GM21529 (cell line): ENCODE measurements around the gene CSHL1.
"Not testable (repeated sequence)": the region's sequence is repeated elsewhere in the genome, so short reads cannot be mapped to it uniquely, and the experiment has no call there.

Experiments
- ATAC-seq: cut with Tn5 transposase; IDR thresholded peaks from one replicate; pipeline ENCODE4 v1.9.1; 2021; ENCODE audit not compliant: unreplicated experiment

CSHL1 gene

DNA sequence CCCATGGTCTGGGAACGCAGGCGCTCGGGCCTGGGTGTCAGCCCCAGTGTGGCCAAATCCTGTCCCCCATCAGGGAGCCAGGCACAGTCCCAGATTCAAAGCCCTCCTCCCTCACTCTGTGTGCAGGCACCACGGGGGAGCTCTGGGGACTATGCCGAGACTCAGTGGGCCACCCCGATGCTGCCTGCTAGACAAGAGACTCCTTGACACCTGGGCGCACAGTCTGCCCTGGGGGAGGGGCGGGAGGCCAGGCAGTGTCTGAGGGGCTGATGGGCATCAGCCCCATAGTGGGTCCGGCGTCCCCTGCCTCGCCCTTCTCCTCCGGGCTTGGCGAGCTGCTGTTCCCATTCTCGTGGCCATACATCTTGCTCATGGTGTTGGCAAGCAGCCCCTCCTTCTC lies 29.5 kb upstream of the CSHL1 start:
- ATAC-seq: no peak

- no peak for ATAC-seq
Observed at GRCh38 chr17:63939884-63940283, 28.8 kb upstream of the CSHL1 start.

- no peak for ATAC-seq
Observed at GRCh38 chr17:63939401-63939800, 28.3 kb upstream of the CSHL1 start.

DNA sequence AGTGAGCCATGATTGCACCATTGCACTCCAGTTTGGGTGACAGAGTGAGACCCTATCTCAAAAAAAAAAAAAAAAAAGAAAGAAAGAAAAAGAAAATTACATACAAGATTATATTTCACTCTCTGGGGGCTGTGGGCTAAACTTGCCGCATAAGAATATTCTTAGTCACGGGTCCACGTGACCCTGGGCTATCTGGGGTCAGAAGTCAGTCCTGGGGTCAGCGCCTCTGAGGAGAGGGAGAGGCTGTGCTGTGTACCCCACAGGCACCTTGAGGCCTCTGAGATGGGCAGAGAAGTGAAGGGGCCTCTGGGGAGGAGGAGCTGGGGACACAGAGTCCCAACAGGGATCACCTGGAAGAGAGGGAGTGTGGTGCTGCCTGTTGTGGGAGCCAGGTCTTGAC lies 26.9 kb upstream of the CSHL1 start:
- no peak for ATAC-seq

GRCh38 chr17:63937319-63937718 lies 26.3 kb upstream of the CSHL1 start:
- ATAC-seq: no peak

DNA sequence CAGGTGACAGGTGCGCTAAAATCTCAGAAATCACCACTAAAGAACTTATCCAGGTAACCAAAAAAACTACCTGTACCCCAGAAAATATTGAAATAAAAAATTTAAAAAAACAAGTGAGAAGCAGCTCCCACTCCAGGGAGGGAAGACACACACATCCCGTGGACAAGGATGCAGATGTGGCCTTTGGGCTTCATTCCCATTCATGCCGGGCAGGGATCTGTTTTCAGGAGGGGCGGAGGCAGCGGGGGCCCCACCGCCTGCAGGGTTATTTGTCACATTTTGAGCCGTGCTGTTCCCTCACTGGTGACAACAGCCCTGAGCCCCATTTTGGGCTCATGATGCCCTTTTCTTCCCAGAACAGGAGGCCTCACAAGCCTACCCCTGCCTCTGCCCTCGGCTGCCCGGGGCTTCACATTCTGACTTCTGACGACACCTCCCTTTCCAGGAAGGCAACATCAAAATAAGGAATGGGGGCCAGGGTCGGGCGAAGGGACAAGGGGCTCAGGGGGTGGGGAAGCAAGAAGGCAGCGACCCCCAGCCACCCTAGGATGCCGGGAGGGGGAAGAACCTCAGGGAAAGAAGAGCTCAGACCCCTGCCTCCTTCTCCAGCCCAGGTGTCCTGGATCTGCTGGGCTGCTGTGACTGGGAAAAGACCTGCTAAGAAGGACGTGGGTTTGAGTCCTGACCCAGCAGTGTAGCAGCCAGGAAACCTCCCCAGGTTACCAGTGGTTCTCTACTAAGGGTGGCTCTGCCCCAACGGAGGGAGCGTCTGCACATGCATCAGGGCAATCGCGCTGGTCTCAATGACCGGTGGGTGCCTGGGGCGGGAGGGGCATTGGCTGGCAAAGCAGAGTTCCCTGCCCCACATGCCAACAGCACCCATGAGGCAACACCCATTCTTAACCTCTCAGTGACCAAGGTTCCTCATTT lies 23.4 kb upstream of the CSHL1 start:
- no peak for ATAC-seq

GRCh38 chr17:63933598-63933997 lies 22.5 kb upstream of the CSHL1 start:
- no peak for ATAC-seq

DNA sequence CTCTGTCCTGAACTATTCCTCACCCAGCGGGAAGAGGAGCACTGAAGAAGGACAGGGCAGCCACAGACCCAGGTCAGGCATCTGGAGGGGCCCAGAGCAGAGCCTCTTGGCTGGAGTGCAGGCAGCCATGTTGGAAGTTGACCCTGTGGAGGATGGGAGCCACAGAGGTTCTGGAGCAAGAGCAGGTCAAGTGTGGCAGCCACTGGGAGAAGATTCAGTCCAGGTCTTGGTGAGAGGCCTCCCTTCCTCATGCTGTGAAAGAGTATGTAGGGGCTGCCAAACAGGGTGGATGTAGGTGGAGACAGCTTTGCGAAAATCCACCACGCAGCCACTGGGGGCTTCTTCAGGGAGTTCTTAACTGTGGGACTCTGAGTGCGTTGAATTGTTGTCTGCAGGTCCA lies 21.7 kb upstream of the CSHL1 start:
- ATAC-seq: peak; percentile 18

DNA sequence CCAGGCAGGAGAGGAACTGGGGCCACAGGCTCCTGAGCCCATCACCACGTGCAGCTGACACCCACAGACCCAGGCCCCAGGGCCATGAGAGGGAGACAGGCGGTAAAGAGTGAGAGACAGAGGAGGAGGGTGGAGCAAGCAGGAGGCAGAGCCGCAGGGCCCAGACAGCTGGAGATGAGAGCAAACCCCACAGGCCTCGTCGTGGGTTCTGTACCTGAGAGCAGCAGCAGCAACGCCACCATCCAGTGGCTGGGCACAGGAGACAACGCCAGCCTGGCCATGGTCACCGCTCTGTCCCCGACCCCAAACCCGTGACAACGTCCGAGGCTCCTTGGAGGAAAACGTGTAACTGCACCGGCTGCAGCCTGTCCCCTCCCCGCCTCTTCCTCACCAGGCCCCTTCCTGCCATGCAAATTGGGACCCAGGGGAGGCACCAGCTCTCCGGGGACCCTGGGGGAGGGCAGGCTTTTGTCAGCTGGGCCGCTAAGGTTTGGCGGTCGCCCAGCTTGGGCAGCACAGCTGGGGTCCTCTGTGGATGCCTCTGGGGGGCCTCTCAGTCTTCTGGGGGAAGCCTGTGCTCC lies 21.0 kb upstream of the CSHL1 start, which contains the start of gene CD79B:
TSS of gene CD79B (minus strand) at position 351 of the 581 bp plus-strand sequence. CDS start at position 281, 70 bp downstream.
- peak; percentile 70 for ATAC-seq

DNA sequence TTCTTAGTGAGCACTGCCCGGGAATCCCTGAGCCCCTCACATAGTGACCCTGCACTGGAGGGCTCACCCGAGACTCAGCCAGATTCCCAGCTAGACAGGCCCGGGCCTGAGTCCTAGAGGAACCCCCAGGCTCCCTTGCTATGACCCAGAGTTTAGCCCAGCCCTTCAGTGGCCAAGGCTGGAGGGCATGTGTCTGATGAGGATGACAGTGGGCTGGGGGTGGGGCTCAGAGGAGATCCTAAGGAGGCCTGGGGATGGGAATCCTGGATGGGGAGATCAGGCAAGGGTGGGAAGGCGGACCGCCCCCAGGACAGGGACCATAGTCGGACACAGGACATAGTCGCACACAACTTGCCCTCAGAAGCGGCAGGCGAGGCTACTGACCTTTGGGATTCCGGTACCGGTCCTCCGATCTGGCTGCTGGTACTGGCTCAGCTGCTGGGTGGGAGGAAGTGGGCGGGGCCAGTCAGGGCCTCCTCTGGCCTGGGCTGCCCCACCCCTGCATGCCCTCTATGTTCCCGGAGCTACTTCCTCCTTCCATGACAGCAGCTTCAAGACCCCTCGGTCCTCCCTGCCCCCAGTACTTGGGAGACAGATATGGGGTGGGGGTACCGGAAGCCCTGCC lies 20.0 kb upstream of the CSHL1 start:
- ATAC-seq: peak; percentile 48

DNA sequence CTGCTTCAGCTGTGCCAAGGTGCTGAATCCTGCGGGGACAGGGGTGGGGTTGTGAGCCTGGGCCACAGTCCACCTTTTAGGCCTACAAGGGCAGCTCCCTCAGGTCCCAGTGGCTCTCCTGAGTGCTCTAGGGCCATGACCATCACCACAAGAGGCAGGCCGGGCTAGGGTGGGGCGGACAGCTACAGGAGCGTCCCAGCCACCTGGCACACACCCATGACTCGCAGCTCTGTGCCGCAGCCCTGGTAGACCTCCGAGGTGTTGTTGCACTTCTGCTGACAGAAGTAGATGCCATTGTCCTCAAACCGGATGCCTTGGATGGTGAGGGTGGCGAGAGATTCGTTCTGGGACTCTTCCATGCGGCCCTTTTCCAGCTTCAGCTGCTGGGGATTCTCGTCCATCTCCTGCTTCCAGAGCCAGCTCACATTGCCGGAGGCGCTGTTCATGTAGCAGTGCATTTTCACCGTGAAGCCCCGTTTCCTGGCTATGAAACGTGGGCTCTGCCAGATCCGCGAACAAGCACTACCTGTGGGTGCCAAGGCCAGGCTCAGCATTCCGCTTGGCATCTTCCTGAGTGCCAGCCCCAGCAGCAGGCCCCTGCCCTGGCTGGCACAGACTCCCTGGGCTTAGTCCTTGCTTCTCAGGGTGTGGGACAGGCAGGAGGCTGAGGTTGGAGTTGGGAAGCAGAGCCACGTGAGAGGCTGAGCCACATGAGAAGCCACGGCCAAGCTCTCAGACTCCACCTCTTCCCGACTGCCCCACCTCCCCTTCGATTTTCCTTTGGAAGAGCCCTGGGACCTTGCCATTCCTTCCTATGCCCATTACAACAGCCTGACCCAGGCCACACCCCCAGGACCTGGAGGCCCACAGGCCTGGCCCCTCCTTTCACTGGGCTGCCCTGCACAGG lies 19.1 kb upstream of the CSHL1 start:
- ATAC-seq: no peak

- ATAC-seq: no peak
Observed at GRCh38 chr17:63928966-63929695, 18.1 kb upstream of the CSHL1 start.

GRCh38 chr17:63928172-63928666 lies 17.2 kb upstream of the CSHL1 start:
- no peak for ATAC-seq

- ATAC-seq: no peak
Observed at GRCh38 chr17:63927464-63928171, 16.6 kb upstream of the CSHL1 start.

DNA sequence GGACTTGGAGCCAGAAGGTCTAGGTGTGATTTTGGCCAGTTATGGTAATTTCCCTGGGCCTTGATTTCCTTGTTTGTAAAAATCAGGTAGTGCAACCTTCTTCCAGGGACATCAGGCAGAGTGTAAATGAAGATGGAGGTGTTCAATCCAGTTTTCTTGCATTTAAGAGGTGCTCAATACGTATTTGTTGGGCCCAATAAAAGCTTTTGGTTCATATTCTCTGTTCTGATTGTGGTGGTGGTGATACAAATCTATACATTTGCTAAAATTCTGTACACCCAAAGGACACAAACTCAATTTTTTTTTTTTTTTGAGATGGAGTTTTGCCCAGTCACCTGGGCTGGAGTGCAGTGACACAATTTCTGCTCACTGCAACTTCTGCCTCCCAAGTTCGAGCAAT lies 15.1 kb upstream of the CSHL1 start:
- ATAC-seq: no peak

- ATAC-seq: no peak
Observed at GRCh38 chr17:63925615-63926014, 14.6 kb upstream of the CSHL1 start.

DNA sequence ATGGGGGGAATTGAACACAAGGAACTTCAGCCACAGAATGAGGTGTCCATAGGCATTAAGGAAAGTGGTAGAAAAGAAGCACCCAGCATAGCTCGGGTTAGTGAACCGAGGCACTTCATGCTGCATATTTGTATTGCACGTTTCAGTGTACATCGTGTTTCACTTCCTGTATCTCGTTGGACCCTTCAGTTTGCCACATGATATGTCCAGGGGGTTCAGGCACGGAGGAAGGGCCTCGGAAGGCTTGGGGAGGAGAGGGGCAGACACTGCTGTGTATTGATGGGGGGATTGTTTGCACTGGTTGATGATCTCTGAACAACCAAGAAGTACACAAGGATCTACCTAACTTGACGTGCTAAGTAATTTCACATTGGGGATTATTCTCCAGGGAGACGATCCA lies 11.3 kb upstream of the CSHL1 start:
- not testable (repeated sequence) for ATAC-seq

DNA sequence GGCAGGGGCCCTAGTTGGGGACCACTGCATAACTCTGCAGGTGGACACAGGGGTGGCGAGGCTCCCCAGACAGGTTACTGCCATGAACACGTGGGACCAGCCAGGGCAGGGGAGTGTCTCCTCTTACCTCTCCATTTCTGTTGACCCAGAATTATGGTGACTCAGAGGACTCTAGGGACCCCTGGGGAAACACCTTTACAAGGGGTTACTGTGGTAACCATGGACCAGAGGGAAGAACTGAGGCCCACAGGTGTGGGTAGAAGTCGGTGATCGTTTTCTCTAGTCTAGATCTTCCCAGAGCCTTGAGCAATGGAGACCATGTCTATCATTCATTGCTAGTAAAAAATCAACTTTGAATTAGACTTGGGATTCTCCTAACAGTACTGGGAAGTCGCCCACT lies 9.7 kb upstream of the CSHL1 start:
- not testable (repeated sequence) for ATAC-seq

GRCh38 chr17:63920050-63920449 lies 9.0 kb upstream of the CSHL1 start:
- not testable (repeated sequence) for ATAC-seq
